ENCODE data around the gene TOB2.

Gene TOB2, protein sequence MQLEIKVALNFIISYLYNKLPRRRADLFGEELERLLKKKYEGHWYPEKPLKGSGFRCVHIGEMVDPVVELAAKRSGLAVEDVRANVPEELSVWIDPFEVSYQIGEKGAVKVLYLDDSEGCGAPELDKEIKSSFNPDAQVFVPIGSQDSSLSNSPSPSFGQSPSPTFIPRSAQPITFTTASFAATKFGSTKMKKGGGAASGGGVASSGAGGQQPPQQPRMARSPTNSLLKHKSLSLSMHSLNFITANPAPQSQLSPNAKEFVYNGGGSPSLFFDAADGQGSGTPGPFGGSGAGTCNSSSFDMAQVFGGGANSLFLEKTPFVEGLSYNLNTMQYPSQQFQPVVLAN
- long read RNA-seq, full-length matches to known transcripts = 27 of 40 reads
- long read RNA-seq, partial matches to known transcripts = 0 of 40 reads
- long read RNA-seq, other reads (novel, unspliced or antisense) = 13 of 40 reads

GRCh38 chr22:41446639-41447434, at the start of gene TOB2:
TSS of gene TOB2 (minus strand) at chr22:41446801. CDS start at chr22:41437345, 9,456 bp downstream.
- peak within 1 kb of the TSS; percentile 70 for H3K4me3 ChIP-seq (replicated peaks; ENCODE audit: insufficient read depth, low read length)
- H3K27me3 ChIP-seq (ENCODE audit: insufficient read depth, poor library complexity, severe bottlenecking) = no peaks in the 10 kb centered on the region
- DNase-seq (ENCODE audit: low read depth in 1 of 2, low spot score in 1 of 2) = peak; percentile 94 to 96
- TF ChIP-seq SPI1 (IDR thresholded peaks at IDR 0.05; ENCODE audit: borderline replicate concordance, low read depth) (no peak; the same call in 1 of the 2 replicates), CTCF (IDR thresholded peaks at IDR 0.05; ENCODE audit: insufficient read depth, low read length) (no peak), GABPA (IDR thresholded peaks at IDR 0.05; ENCODE audit: low read depth) (peak; percentile 61), POLR2AphosphoS5 (IDR thresholded peaks at IDR 0.05; ENCODE audit: low read depth) (peak; percentile 98)
- TF ChIP-seq, protein P1, sequence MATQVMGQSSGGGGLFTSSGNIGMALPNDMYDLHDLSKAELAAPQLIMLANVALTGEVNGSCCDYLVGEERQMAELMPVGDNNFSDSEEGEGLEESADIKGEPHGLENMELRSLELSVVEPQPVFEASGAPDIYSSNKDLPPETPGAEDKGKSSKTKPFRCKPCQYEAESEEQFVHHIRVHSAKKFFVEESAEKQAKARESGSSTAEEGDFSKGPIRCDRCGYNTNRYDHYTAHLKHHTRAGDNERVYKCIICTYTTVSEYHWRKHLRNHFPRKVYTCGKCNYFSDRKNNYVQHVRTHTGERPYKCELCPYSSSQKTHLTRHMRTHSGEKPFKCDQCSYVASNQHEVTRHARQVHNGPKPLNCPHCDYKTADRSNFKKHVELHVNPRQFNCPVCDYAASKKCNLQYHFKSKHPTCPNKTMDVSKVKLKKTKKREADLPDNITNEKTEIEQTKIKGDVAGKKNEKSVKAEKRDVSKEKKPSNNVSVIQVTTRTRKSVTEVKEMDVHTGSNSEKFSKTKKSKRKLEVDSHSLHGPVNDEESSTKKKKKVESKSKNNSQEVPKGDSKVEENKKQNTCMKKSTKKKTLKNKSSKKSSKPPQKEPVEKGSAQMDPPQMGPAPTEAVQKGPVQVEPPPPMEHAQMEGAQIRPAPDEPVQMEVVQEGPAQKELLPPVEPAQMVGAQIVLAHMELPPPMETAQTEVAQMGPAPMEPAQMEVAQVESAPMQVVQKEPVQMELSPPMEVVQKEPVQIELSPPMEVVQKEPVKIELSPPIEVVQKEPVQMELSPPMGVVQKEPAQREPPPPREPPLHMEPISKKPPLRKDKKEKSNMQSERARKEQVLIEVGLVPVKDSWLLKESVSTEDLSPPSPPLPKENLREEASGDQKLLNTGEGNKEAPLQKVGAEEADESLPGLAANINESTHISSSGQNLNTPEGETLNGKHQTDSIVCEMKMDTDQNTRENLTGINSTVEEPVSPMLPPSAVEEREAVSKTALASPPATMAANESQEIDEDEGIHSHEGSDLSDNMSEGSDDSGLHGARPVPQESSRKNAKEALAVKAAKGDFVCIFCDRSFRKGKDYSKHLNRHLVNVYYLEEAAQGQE (IDR thresholded peaks at IDR 0.05; ENCODE audit: insufficient replicate concordance, low read depth) = peak; percentile 52
- H3K27ac ChIP-seq (replicated peaks) = peak within 1 kb of the TSS; percentile 98

- DNase-seq (ENCODE audit: low read depth in 1 of 2, low spot score in 1 of 2) = peak in 1 of 2 experiments; percentile 11
- Histone ChIP-seq H3K4me3 (replicated peaks; ENCODE audit: insufficient read depth, low read length) (no peak overlapping the region), H3K27ac (replicated peaks) (no peak overlapping the region), H3K27me3 (ENCODE audit: insufficient read depth, poor library complexity, severe bottlenecking) (no peaks in the 10 kb centered on the region)
- TF ChIP-seq SPI1 (IDR thresholded peaks at IDR 0.05; ENCODE audit: borderline replicate concordance, low read depth) (no peak), POLR2AphosphoS5 (IDR thresholded peaks at IDR 0.05; ENCODE audit: low read depth) (no peak), CTCF (IDR thresholded peaks at IDR 0.05; ENCODE audit: insufficient read depth, low read length) (no peak), GABPA (IDR thresholded peaks at IDR 0.05; ENCODE audit: low read depth) (no peak)
- TF ChIP-seq, protein P1 (IDR thresholded peaks at IDR 0.05; ENCODE audit: insufficient replicate concordance, low read depth) = no peak
These were observed 44.9 kb upstream of the TOB2 start for GRCh38 chr22:41491374-41492100.

DNA sequence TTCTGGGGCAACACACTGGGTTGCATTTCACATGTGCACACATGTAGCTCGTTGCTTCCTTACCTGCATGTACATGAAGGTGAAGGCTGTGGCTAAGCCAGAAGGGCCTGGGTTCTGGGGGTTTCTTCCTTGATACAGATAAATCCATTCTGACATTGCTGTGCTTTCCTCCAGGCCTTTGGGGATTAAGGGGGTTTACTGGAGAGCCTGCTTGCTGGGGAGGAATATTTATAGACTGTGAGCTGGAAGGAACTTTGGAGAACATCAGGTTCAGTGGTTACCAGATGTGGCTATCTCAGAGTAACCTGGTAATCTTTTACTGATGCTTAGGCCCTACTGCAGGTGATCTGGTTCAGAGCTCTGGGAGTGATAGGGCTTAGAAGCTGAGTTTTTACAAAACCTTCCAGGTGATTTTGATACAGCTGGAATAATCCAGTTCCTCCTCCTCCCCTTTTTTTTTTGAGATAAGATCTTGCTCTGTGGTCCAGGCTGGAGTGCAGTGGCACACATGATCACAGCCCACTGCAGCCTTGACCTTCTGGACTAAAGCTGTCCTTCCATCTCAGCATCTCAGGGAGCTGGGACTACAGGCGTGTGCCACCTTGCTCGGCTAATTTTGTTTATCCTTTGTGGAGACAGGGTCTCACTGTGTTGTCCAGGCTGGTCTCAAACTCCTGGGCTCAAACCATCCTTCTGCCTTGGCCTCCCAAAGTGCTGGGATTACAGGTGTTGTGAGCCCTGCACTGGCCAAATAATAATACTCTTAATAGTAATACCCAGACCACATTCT, 42.2 kb upstream of the TOB2 start:
- H3K4me3 ChIP-seq (replicated peaks; ENCODE audit: insufficient read depth, low read length) = no peak overlapping the region
- no peaks in the 10 kb centered on the region for H3K27me3 ChIP-seq (ENCODE audit: insufficient read depth, poor library complexity, severe bottlenecking)
- DNase-seq (ENCODE audit: low read depth in 1 of 2, low spot score in 1 of 2) = no peak
- TF ChIP-seq SPI1 (IDR thresholded peaks at IDR 0.05; ENCODE audit: borderline replicate concordance, low read depth) (no peak), GABPA (IDR thresholded peaks at IDR 0.05; ENCODE audit: low read depth) (no peak), CTCF (IDR thresholded peaks at IDR 0.05; ENCODE audit: insufficient read depth, low read length) (no peak), POLR2AphosphoS5 (IDR thresholded peaks at IDR 0.05; ENCODE audit: low read depth) (no peak)
- TF ChIP-seq, protein P1 (IDR thresholded peaks at IDR 0.05; ENCODE audit: insufficient replicate concordance, low read depth) = no peak
- H3K27ac ChIP-seq (replicated peaks) = no peak overlapping the region
